ENCODE results near the gene ELF2.

DNA sequence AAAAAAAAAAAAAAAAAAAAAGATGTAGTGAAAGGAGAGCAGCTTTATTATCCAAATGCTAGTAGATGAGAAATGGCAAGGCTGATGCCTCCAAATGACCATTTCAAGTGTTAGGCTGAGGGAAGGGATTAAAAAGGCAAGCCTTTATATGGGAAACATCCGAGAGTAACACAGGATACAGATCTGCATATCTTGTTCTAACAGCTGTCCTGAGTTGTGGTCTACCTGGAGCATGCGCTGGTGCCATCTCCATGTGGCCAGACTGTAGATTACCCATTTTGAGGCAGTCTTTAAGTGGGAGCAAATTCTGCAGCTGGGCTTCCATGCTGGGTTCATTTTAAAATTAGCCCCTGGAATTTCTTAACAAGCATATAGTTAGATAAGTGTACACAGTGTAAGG, 26.0 kb upstream of the ELF2 start:
- TF ChIP-seq, protein P1, sequence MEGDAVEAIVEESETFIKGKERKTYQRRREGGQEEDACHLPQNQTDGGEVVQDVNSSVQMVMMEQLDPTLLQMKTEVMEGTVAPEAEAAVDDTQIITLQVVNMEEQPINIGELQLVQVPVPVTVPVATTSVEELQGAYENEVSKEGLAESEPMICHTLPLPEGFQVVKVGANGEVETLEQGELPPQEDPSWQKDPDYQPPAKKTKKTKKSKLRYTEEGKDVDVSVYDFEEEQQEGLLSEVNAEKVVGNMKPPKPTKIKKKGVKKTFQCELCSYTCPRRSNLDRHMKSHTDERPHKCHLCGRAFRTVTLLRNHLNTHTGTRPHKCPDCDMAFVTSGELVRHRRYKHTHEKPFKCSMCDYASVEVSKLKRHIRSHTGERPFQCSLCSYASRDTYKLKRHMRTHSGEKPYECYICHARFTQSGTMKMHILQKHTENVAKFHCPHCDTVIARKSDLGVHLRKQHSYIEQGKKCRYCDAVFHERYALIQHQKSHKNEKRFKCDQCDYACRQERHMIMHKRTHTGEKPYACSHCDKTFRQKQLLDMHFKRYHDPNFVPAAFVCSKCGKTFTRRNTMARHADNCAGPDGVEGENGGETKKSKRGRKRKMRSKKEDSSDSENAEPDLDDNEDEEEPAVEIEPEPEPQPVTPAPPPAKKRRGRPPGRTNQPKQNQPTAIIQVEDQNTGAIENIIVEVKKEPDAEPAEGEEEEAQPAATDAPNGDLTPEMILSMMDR (conservative IDR thresholded peaks at IDR 0.05; ENCODE audit: low read depth, low read length), result no peak
- no peak for TF ChIP-seq EZH2 (IDR thresholded peaks at IDR 0.05; ENCODE audit: borderline replicate concordance, low read depth, low read length, poor library complexity, severe bottlenecking)
